Measurements from ENCODE around the gene EXO5. TPM values are rescaled to one million over a fixed set of nuclear protein-coding genes. Genes with fewer than 3 reads are reported as not detected.
"Not testable (repeated sequence)": the region's sequence is repeated elsewhere in the genome, so short reads cannot be mapped to it uniquely, and the experiment has no call there.

Gene EXO5
- total RNA-seq, 1 experiment from 2014 or later = 2.2 TPM

DNA sequence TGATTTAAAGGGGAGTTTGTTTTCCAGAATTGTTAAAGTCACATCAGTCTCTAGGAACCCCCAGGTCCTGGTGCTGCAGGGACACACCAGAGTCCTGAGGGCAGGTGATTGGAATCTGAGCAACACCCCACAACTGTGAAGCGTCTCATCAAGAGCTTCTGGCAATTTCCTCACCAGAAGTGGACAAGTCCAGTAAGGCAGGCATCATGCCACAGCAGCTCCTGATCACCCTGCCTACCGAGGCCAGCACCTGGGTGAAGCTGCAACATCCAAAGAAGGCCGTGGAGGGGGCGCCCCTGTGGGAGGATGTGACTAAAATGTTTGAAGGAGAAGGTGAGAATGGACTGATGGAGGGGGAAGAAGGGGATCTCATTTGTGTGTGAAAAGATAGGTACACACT lies 29.4 kb upstream of the EXO5 start:
- CTCF ChIA-PET = interaction anchor here (0.7 kb wide), 1 partner anchor 181 kb away, joined by 4 read pairs; no protein-coding TSS in a partner anchor
- H3K36me3 Mint-ChIP-seq (ENCODE audit: insufficient read depth, unreplicated experiment) = peaks cover 32% of the 10 kb centered on the region
- BruUV-seq (replicated peaks) = no TSS peak

DNA sequence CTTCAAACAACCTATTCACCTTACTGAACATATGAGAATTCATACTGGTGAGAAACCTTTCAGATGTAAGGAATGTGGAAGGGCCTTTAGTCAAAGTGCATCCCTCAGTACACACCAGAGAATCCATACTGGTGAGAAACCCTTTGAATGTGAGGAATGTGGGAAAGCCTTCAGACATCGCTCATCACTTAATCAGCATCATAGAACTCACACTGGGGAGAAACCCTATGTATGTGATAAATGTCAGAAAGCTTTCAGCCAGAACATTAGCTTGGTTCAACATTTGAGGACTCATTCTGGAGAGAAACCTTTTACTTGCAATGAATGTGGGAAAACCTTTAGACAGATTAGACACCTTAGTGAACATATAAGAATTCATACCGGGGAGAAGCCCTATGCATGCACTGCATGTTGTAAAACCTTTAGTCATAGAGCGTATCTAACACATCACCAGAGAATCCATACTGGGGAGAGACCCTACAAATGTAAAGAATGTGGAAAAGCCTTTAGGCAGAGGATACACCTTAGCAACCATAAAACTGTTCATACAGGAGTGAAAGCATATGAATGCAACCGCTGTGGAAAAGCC lies 13.2 kb upstream of the EXO5 start:
- Mint-ChIP-seq H3K27ac (ENCODE audit: low read depth, unreplicated experiment) (no peak overlapping the region), H3K4me1 (ENCODE audit: insufficient read depth, unreplicated experiment) (no peaks in the 10 kb centered on the region), H3K27me3 (ENCODE audit: insufficient read depth, unreplicated experiment) (no peaks in the 10 kb centered on the region), H3K9me3 (ENCODE audit: unreplicated experiment) (peaks cover 43% of the 10 kb centered on the region), H3K4me3 (ENCODE audit: unreplicated experiment) (no peak overlapping the region), H3K36me3 (ENCODE audit: insufficient read depth, unreplicated experiment) (peaks cover 48% of the 10 kb centered on the region)
- CTCF ChIA-PET = interaction anchor here (0.6 kb wide), 2 partner anchors 23 to 399 kb away, joined by 3 read pairs; no protein-coding TSS in a partner anchor
- no peak for DNase-seq (ENCODE audit: unreplicated experiment)
- TF ChIP-seq, protein P1, sequence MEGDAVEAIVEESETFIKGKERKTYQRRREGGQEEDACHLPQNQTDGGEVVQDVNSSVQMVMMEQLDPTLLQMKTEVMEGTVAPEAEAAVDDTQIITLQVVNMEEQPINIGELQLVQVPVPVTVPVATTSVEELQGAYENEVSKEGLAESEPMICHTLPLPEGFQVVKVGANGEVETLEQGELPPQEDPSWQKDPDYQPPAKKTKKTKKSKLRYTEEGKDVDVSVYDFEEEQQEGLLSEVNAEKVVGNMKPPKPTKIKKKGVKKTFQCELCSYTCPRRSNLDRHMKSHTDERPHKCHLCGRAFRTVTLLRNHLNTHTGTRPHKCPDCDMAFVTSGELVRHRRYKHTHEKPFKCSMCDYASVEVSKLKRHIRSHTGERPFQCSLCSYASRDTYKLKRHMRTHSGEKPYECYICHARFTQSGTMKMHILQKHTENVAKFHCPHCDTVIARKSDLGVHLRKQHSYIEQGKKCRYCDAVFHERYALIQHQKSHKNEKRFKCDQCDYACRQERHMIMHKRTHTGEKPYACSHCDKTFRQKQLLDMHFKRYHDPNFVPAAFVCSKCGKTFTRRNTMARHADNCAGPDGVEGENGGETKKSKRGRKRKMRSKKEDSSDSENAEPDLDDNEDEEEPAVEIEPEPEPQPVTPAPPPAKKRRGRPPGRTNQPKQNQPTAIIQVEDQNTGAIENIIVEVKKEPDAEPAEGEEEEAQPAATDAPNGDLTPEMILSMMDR (IDR thresholded peaks at IDR 0.05; ENCODE audit: unreplicated experiment) = no peak
- POLR2A ChIA-PET = no interaction called here
- intact Hi-C loops (cut with micrococcal nuclease) = no loop called here
- no TSS peak for BruUV-seq (replicated peaks)

More for the DNA sequence above, 29.4 kb upstream of the EXO5 start:
- no peaks in the 10 kb centered on the region for H3K27me3 Mint-ChIP-seq (ENCODE audit: insufficient read depth, unreplicated experiment)
- intact Hi-C loops (cut with micrococcal nuclease) = no loop called here
- TF ChIP-seq, protein P1 (IDR thresholded peaks at IDR 0.05; ENCODE audit: unreplicated experiment) = no peak
- H3K9me3 Mint-ChIP-seq (ENCODE audit: unreplicated experiment) = peaks cover 19% of the 10 kb centered on the region
- H3K4me1 Mint-ChIP-seq (ENCODE audit: insufficient read depth, unreplicated experiment) = peaks cover 6% of the 10 kb centered on the region
- POLR2A ChIA-PET = interaction anchor here (1.5 kb wide), 1 partner anchor 29 kb away, joined by 6 read pairs; the partner anchor contains the start of gene ZFP69B
- no peak for DNase-seq (ENCODE audit: unreplicated experiment)
- H3K27ac Mint-ChIP-seq (ENCODE audit: low read depth, unreplicated experiment) = no peak overlapping the region
- no peak overlapping the region for H3K4me3 Mint-ChIP-seq (ENCODE audit: unreplicated experiment)

DNA sequence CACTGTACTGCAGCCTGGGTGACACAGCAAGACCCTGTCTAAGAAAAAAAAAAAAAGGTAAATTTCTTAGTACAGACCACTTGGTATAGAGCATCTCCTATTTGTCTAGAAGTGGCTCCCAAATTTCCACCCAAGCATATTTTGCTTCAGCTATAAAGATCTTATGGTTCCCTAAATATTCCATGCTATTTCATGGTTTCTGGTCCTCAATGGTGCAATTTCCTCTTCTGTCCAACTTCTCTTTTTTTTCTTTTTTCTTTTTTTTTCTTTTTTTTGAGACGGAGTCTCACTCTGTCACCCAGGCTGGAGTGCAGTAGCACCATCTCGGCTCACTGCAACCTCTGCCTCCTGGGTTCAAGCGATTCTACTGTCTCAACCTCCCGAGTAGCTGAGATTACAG lies 5.9 kb upstream of the EXO5 start:
- BruUV-seq (replicated peaks); H3K4me3 Mint-ChIP-seq (ENCODE audit: unreplicated experiment); POLR2A ChIA-PET; H3K36me3 Mint-ChIP-seq (ENCODE audit: insufficient read depth, unreplicated experiment); DNase-seq (ENCODE audit: unreplicated experiment); intact Hi-C loops (cut with micrococcal nuclease); H3K27me3 Mint-ChIP-seq (ENCODE audit: insufficient read depth, unreplicated experiment); H3K4me1 Mint-ChIP-seq (ENCODE audit: insufficient read depth, unreplicated experiment); H3K9me3 Mint-ChIP-seq (ENCODE audit: unreplicated experiment); H3K27ac Mint-ChIP-seq (ENCODE audit: low read depth, unreplicated experiment): not testable (repeated sequence)
- CTCF ChIA-PET = interaction anchor here (0.7 kb wide), 1 partner anchor 684 kb away, joined by 4 read pairs; no protein-coding TSS in a partner anchor

DNA sequence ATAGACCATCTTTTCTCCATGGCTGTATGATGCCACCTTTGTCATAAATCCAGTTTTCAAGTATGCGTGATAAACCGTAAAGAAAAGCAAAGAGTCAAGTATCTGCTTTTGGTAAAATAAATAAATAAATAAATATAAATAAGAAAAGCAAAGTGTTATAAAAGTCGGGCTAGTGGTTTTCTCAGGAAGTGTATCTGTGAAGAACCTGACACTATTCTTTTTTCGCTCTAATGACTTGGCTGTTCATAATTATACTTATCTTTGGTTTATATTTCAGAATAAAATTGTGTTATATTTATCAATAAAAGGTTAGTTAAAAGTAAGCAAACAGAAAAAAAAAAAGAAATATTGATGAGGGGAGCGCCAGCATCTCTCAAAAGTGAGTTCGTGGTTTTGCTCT lies 594 bp upstream of the EXO5 start:
- TF ChIP-seq, protein P1 (IDR thresholded peaks at IDR 0.05; ENCODE audit: unreplicated experiment) = no peak
- no peaks in the 10 kb centered on the region for H3K4me1 Mint-ChIP-seq (ENCODE audit: insufficient read depth, unreplicated experiment)
- H3K27me3 Mint-ChIP-seq (ENCODE audit: insufficient read depth, unreplicated experiment) = no peaks in the 10 kb centered on the region
- no peaks in the 10 kb centered on the region for H3K36me3 Mint-ChIP-seq (ENCODE audit: insufficient read depth, unreplicated experiment)
- intact Hi-C loops (cut with micrococcal nuclease) = no loop called here
- ChIA-PET CTCF (interaction anchor here (0.6 kb wide), 1 partner anchor 390 kb away, joined by 4 read pairs; no protein-coding TSS in a partner anchor), POLR2A (no interaction called here)
- peaks cover 8% of the 10 kb centered on the region for H3K9me3 Mint-ChIP-seq (ENCODE audit: unreplicated experiment)
- peak overlapping the region; percentile 64 for H3K27ac Mint-ChIP-seq (ENCODE audit: low read depth, unreplicated experiment)
- no peak for DNase-seq (ENCODE audit: unreplicated experiment)
- BruUV-seq (replicated peaks) = TSS peak; percentile 82
- H3K4me3 Mint-ChIP-seq (ENCODE audit: unreplicated experiment) = peak overlapping the region; percentile 76
